HepG2 (cell line): ENCODE results near the gene F13B.

Experiments
- ATF3 ChIP-seq: sonication (generic); formaldehyde crosslinking; IDR thresholded peaks from 2 replicates; pipeline ENCODE4 v1.4.0; 2020; ENCODE audit warnings: missing genetic modification reagents
- BCLAF1 ChIP-seq: fragments of 450-650 bp; IDR thresholded peaks from 2 replicates; pipeline ENCODE4 v1.6.1; 2017; ENCODE audit warnings: mild to moderate bottlenecking
- GATAD2A ChIP-seq: IDR thresholded peaks from 2 replicates; pipeline ENCODE4 v1.6.1; 2016
- HBP1 ChIP-seq: IDR thresholded peaks from 2 replicates; pipeline ENCODE4 v1.6.1; 2016; ENCODE audit warnings: low read depth, control low read depth
- HHEX ChIP-seq: IDR thresholded peaks from 2 replicates; pipeline ENCODE4 v1.6.1; 2016; ENCODE audit warnings: control low read depth
- ONECUT2 ChIP-seq: sonication (generic); formaldehyde crosslinking; IDR thresholded peaks from 2 replicates; pipeline ENCODE4 v1.4.0; 2020; ENCODE audit warnings: missing genetic modification reagents
- PHB2 ChIP-seq: fragments of 450-650 bp; IDR thresholded peaks from 2 replicates; pipeline ENCODE4 v1.6.1; 2018; ENCODE audit not compliant: partially characterized antibody
- ZIK1 ChIP-seq: sonication (generic); formaldehyde crosslinking; IDR thresholded peaks from 2 replicates; pipeline ENCODE4 v1.5.0; 2020; ENCODE audit warnings: mild to moderate bottlenecking, low read depth, missing genetic modification reagents, borderline replicate concordance
- ZNF549 ChIP-seq: sonication (generic); formaldehyde crosslinking; IDR thresholded peaks from 2 replicates; pipeline ENCODE4 v1.5.0; 2020; ENCODE audit warnings: missing genetic modification reagents
- ZSCAN5A ChIP-seq: sonication (generic); formaldehyde crosslinking; IDR thresholded peaks from 2 replicates; pipeline ENCODE4 v1.8.0; 2022; ENCODE audit warnings: mild to moderate bottlenecking, missing genetic modification reagents, borderline replicate concordance
- TF ChIP-seq, protein P1 (sequence below): sonication (generic); formaldehyde crosslinking; IDR thresholded peaks from 2 replicates; pipeline ENCODE4 v1.5.1; 2020; ENCODE audit warnings: mild to moderate bottlenecking, moderate library complexity, missing genetic modification reagents

DNA sequence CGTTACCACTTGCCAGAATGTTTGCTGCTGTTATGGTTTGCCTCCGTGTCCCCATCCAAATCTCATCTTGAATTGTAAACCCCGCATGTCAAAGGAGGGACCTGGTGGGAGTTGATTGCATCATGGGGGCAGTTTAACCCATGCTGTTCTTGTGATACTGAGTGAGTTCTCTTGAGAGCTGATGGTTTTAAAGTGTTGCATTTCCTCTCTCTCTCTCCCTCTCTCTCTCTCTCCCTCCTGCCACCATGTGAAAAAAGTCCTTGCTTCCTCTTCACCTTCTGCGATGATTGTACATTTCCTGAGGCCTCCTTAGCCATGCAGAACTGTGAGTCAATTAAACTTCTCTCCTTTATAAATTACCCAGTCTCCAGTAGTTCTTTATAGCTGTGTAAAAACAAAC lies 45.3 kb downstream of the F13B start:
- TF ChIP-seq ZIK1 (CRISPR knock-in tag) = no peak
- TF ChIP-seq PHB2 = no peak
- TF ChIP-seq BCLAF1 = no peak
- TF ChIP-seq HHEX = no peak
- no peak for TF ChIP-seq ZNF549 (CRISPR knock-in tag)
- no peak for TF ChIP-seq ATF3 (CRISPR knock-in tag)
- TF ChIP-seq ONECUT2 (CRISPR knock-in tag) = no peak
- TF ChIP-seq, protein P1, sequence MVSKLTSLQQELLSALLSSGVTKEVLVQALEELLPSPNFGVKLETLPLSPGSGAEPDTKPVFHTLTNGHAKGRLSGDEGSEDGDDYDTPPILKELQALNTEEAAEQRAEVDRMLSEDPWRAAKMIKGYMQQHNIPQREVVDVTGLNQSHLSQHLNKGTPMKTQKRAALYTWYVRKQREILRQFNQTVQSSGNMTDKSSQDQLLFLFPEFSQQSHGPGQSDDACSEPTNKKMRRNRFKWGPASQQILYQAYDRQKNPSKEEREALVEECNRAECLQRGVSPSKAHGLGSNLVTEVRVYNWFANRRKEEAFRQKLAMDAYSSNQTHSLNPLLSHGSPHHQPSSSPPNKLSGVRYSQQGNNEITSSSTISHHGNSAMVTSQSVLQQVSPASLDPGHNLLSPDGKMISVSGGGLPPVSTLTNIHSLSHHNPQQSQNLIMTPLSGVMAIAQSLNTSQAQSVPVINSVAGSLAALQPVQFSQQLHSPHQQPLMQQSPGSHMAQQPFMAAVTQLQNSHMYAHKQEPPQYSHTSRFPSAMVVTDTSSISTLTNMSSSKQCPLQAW (CRISPR knock-in tag) = no peak
- no peak for TF ChIP-seq GATAD2A
- no peak for TF ChIP-seq HBP1
- no peak for TF ChIP-seq ZSCAN5A (CRISPR knock-in tag)
